Activated CD8-positive, alpha-beta T cell treated with anti-CD3 and anti-CD28 coated beads, Interleukin-2, amount 10 ng/mL, durations not matched to agents 7 days and 5 days (primary cell): ENCODE results near the gene ARHGAP26. TPM values are rescaled to one million over a fixed set of nuclear protein-coding genes. Genes with fewer than 3 reads are reported as not detected.

Experiments
- ATAC-seq: fragments of 150-1000 bp; cut with Tn5 transposase; one replicate; pipeline ENCODE4 v1.10.0; 2021; ENCODE audit warnings: moderate library complexity
- CTCF ChIA-PET: fragments of 350-600 bp; sonication (Branson Sonifier 250); formaldehyde crosslinking; loops from one replicate; lab custom pipeline; 2021; ENCODE audit warnings: antibody characterized with exemption; lab: Charles Lee
- POLR2A ChIA-PET: fragments of 350-600 bp; sonication (Branson Sonifier 250); formaldehyde crosslinking; loops from one replicate; lab custom pipeline; 2021; ENCODE audit warnings: antibody characterized with exemption; lab: Charles Lee
- DNase-seq: peaks from one replicate; pipeline ENCODE4 v3.0.0-alpha.2; 2020
- H3K27ac Mint-ChIP-seq: one replicate; pipeline ENCODE4 v1.8.0; 2021; ENCODE audit warnings: mild to moderate bottlenecking, mixed read lengths
- H3K27me3 Mint-ChIP-seq: one replicate; pipeline ENCODE4 v1.8.0; 2021; ENCODE audit warnings: low read depth, mixed read lengths
- H3K36me3 Mint-ChIP-seq: one replicate; pipeline ENCODE4 v1.8.0; 2021; ENCODE audit warnings: low read depth, mixed read lengths
- H3K4me1 Mint-ChIP-seq: one replicate; pipeline ENCODE4 v1.8.0; 2021; ENCODE audit warnings: low read depth, mixed read lengths
- H3K4me3 Mint-ChIP-seq: one replicate; pipeline ENCODE4 v1.8.0; 2021; ENCODE audit warnings: mild to moderate bottlenecking, mixed read lengths
- H3K9me3 Mint-ChIP-seq: one replicate; pipeline ENCODE4 v1.8.0; 2022; ENCODE audit warnings: mixed read lengths; ENCODE audit not compliant: insufficient read depth
- total RNA-seq, 2 experiments: library from RNA; stranded (reverse); gene quantifications; one replicate each; pipeline ENCODE4 v1.2.3, GENCODE V29; 2021

The ARHGAP26 gene, protein sequence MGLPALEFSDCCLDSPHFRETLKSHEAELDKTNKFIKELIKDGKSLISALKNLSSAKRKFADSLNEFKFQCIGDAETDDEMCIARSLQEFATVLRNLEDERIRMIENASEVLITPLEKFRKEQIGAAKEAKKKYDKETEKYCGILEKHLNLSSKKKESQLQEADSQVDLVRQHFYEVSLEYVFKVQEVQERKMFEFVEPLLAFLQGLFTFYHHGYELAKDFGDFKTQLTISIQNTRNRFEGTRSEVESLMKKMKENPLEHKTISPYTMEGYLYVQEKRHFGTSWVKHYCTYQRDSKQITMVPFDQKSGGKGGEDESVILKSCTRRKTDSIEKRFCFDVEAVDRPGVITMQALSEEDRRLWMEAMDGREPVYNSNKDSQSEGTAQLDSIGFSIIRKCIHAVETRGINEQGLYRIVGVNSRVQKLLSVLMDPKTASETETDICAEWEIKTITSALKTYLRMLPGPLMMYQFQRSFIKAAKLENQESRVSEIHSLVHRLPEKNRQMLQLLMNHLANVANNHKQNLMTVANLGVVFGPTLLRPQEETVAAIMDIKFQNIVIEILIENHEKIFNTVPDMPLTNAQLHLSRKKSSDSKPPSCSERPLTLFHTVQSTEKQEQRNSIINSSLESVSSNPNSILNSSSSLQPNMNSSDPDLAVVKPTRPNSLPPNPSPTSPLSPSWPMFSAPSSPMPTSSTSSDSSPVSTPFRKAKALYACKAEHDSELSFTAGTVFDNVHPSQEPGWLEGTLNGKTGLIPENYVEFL
- total RNA-seq, result 10 to 100 TPM; 25.4 to 30.3 TPM

- peaks cover 3% of the 10 kb centered on the region for H3K27me3 Mint-ChIP-seq
- DNase-seq (peak; percentile 96), ATAC-seq (peak; percentile 96)
- ChIA-PET POLR2A (interaction anchor here (0.5 to 3.6 kb wide), 10 partner anchors 13 to 276 kb away, joined by 3 to 28 read pairs (median 4); no protein-coding TSS in a partner anchor), CTCF (interaction anchor here (0.7 to 8.1 kb wide), 31 partner anchors 9 to 232 kb away, joined by 3 to 76 read pairs (median 6); no protein-coding TSS in a partner anchor)
- H3K4me3 Mint-ChIP-seq, result peak within 1 kb of the TSS; percentile 96
- H3K4me1 Mint-ChIP-seq, result peaks cover 35% of the 10 kb centered on the region
- H3K27ac Mint-ChIP-seq, result peak within 1 kb of the TSS; percentile 82
- H3K36me3 Mint-ChIP-seq, result peaks cover 3% of the 10 kb centered on the region
- H3K9me3 Mint-ChIP-seq, result no peaks in the 10 kb centered on the region
Observed at GRCh38 chr5:142769793-142770649, at the start of gene ARHGAP26. Gene ARHGAP26, plus strand, starts transcription at chr5:142770377. Its CDS starts 385 bp downstream, at chr5:142770762.

DNA sequence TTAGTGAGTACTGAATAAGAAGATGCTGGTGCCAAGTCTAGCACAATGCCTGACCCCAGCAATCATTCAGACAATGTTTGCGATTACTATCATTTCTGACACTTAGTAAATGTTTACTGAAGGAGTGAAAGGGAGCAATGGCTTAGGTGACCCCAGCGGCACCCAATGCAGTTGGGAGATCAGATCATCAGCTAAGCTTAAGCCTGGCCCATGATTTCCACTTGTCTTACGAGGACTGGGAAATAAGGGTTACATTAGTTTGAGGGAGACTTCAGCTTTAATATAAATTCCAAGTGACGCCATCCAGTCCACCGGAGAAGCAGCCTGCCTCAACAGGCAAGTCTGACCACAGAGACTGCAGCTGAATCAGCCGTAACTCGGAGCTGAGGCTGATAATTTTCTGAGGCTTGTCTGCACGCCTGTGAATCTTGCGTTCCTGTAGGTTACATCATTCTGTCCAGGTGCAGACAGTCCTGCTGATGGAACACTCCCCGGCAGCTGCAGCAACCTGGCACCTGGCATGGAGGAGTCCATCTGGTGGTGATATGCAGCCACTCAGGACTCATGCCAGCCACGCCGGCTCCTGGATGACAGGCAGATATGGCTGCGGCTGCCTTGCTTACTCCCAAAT is 49.4 kb upstream of the ARHGAP26 start:
- Mint-ChIP-seq H3K27me3 (peaks cover 5% of the 10 kb centered on the region), H3K36me3 (no peaks in the 10 kb centered on the region), H3K27ac (no peak overlapping the region), H3K9me3 (no peaks in the 10 kb centered on the region), H3K4me1 (no peaks in the 10 kb centered on the region), H3K4me3 (no peak overlapping the region)
- CTCF ChIA-PET, result interaction anchor here (1.2 to 14.1 kb wide), 6 partner anchors 7 to 158 kb away, joined by 3 to 468 read pairs (median 4); no protein-coding TSS in a partner anchor
- ATAC-seq (no peak), DNase-seq (no peak)
- POLR2A ChIA-PET, result no interaction called here

DNA sequence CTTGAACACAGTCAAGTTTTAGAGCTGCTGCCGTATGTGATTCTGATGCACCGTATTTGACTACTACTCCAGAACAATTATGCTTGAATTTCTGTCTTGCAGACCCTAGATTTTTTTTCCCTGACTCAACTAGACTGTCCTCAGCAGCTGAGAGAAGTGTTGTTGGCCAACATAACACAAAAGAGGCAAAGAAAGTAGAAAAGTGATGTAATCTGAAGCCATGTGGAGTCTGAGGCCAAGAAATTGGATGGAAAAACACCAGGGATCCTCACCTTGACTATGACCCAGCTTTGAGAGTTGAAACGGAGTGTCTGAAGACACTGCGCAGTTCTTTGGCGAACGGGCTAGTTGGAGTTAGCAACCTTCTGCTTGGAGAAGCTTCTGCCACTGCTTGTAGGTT is 48.0 kb upstream of the ARHGAP26 start:
- ChIA-PET POLR2A (no interaction called here), CTCF (interaction anchor here (5.4 to 14.1 kb wide), 2 partner anchors 9 to 157 kb away, joined by 54 to 468 read pairs; no protein-coding TSS in a partner anchor)

GRCh38 chr5:142722896-142723295 is 47.3 kb upstream of the ARHGAP26 start:
- ChIA-PET POLR2A (no interaction called here), CTCF (interaction anchor here (0.9 to 14.1 kb wide), 3 partner anchors 10 to 156 kb away, joined by 4 to 468 read pairs (median 54); no protein-coding TSS in a partner anchor)
- H3K27ac Mint-ChIP-seq, result no peak overlapping the region
- ATAC-seq (no peak), DNase-seq (no peak)
- no peaks in the 10 kb centered on the region for H3K36me3 Mint-ChIP-seq
- H3K9me3 Mint-ChIP-seq, result no peaks in the 10 kb centered on the region
- H3K4me1 Mint-ChIP-seq, result no peaks in the 10 kb centered on the region
- H3K4me3 Mint-ChIP-seq, result no peak overlapping the region
- peaks cover 5% of the 10 kb centered on the region for H3K27me3 Mint-ChIP-seq

More for the DNA sequence above, 48.0 kb upstream of the ARHGAP26 start:
- H3K9me3 Mint-ChIP-seq, result no peaks in the 10 kb centered on the region
- DNase-seq, result no peak
- no peak overlapping the region for H3K27ac Mint-ChIP-seq
- H3K27me3 Mint-ChIP-seq, result peaks cover 7% of the 10 kb centered on the region
- no peak overlapping the region for H3K4me3 Mint-ChIP-seq
- H3K4me1 Mint-ChIP-seq, result no peaks in the 10 kb centered on the region
- ATAC-seq, result no peak
- H3K36me3 Mint-ChIP-seq, result no peaks in the 10 kb centered on the region

- no peak overlapping the region for H3K4me3 Mint-ChIP-seq
- ChIA-PET POLR2A (no interaction called here), CTCF (interaction anchor here (1.8 to 14.1 kb wide), 3 partner anchors 12 to 154 kb away, joined by 5 to 468 read pairs (median 54); no protein-coding TSS in a partner anchor)
- peaks cover 2% of the 10 kb centered on the region for H3K27me3 Mint-ChIP-seq
- H3K36me3 Mint-ChIP-seq, result no peaks in the 10 kb centered on the region
- H3K4me1 Mint-ChIP-seq, result no peaks in the 10 kb centered on the region
- no peak for DNase-seq
- ATAC-seq, result no peak
- no peak overlapping the region for H3K27ac Mint-ChIP-seq
- no peaks in the 10 kb centered on the region for H3K9me3 Mint-ChIP-seq
Observed at GRCh38 chr5:142724821-142725220, 45.4 kb upstream of the ARHGAP26 start.

DNA sequence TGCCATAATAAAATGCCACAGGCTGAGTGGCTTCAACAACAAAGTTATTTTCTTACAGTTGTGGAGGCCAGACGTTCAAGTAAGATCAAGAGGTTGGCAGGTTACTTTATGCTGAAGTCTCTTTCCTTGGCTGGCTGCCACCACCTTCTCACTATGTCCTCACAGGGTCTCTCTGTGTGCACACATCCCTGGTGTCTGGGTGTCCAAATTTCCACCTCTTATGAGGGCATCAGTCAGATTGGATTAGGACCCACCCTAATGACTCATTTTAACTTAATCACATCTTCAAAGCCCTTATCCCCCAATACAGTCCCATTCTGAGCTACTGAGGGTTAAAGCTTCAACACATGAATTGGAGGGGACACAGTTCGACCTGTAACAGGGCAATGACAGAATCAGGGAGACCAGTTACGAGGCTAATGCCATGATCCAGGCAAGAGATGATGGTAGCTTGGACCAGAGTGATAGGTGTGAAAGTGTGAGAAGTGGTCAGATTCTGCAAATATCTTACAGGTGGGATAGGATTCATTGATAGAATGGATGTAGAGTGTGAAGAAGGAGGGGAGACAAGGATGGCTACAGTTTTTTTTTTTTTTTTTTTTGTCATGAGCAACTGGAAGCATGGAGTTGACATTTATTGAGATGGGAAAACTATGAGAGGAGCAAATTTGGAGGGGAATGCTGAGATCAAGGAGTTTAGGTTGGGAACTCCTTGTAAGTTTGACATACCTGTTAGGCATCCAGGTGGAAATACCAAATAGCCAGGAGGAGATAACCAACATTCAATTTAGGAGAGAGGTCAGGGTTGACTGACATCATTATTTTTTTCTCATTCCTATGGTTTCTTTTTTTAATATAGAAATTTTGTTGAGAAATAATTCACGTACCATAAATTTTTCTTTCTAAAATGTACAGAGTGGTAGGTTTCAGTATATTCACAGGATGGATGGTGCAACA is 44.7 kb upstream of the ARHGAP26 start:
- Mint-ChIP-seq H3K27me3 (peaks cover 2% of the 10 kb centered on the region), H3K9me3 (no peaks in the 10 kb centered on the region), H3K36me3 (no peaks in the 10 kb centered on the region), H3K4me3 (no peak overlapping the region), H3K27ac (no peak overlapping the region), H3K4me1 (no peaks in the 10 kb centered on the region)
- ChIA-PET CTCF (interaction anchor here (1.0 to 14.1 kb wide), 5 partner anchors 12 to 163 kb away, joined by 4 to 468 read pairs (median 22); no protein-coding TSS in a partner anchor), POLR2A (no interaction called here)
- ATAC-seq (no peak), DNase-seq (no peak)

- DNase-seq (no peak), ATAC-seq (no peak)
- no peak overlapping the region for H3K27ac Mint-ChIP-seq
- H3K36me3 Mint-ChIP-seq, result no peaks in the 10 kb centered on the region
- H3K4me3 Mint-ChIP-seq, result no peak overlapping the region
- H3K4me1 Mint-ChIP-seq, result no peaks in the 10 kb centered on the region
- CTCF ChIA-PET, result interaction anchor here (1.0 to 5.1 kb wide), 2 partner anchors 13 to 162 kb away, joined by 4 to 22 read pairs; no protein-coding TSS in a partner anchor
- peaks cover 2% of the 10 kb centered on the region for H3K27me3 Mint-ChIP-seq
- POLR2A ChIA-PET, result no interaction called here
- H3K9me3 Mint-ChIP-seq, result no peaks in the 10 kb centered on the region
Observed at GRCh38 chr5:142726188-142726731, 43.9 kb upstream of the ARHGAP26 start.

GRCh38 chr5:142727735-142728047 is 42.5 kb upstream of the ARHGAP26 start:
- H3K36me3 Mint-ChIP-seq, result no peaks in the 10 kb centered on the region
- H3K4me3 Mint-ChIP-seq, result no peak overlapping the region
- no peak overlapping the region for H3K27ac Mint-ChIP-seq
- ATAC-seq (no peak), DNase-seq (no peak)
- no peaks in the 10 kb centered on the region for H3K4me1 Mint-ChIP-seq
- POLR2A ChIA-PET, result no interaction called here
- CTCF ChIA-PET, result interaction anchor here (1.0 to 5.1 kb wide), 4 partner anchors 10 to 153 kb away, joined by 3 to 22 read pairs (median 3); no protein-coding TSS in a partner anchor
- no peaks in the 10 kb centered on the region for H3K9me3 Mint-ChIP-seq
- peaks cover 2% of the 10 kb centered on the region for H3K27me3 Mint-ChIP-seq

- no peak overlapping the region for H3K27ac Mint-ChIP-seq
- no peaks in the 10 kb centered on the region for H3K36me3 Mint-ChIP-seq
- ATAC-seq (no peak), DNase-seq (no peak)
- H3K4me1 Mint-ChIP-seq, result peaks cover 16% of the 10 kb centered on the region
- no peaks in the 10 kb centered on the region for H3K9me3 Mint-ChIP-seq
- H3K4me3 Mint-ChIP-seq, result no peak overlapping the region
- CTCF ChIA-PET, result interaction anchor here (0.7 to 10.4 kb wide), 7 partner anchors 13 to 153 kb away, joined by 3 to 66 read pairs (median 10); no protein-coding TSS in a partner anchor
- H3K27me3 Mint-ChIP-seq, result peaks cover 4% of the 10 kb centered on the region
- POLR2A ChIA-PET, result interaction anchor here (0.6 kb wide), 1 partner anchor 1411 kb away, joined by 3 read pairs; no protein-coding TSS in a partner anchor
Observed at GRCh38 chr5:142735323-142736246, 34.6 kb upstream of the ARHGAP26 start.
